ENCODE measurements around the gene BBX.

The BBX gene

DNA sequence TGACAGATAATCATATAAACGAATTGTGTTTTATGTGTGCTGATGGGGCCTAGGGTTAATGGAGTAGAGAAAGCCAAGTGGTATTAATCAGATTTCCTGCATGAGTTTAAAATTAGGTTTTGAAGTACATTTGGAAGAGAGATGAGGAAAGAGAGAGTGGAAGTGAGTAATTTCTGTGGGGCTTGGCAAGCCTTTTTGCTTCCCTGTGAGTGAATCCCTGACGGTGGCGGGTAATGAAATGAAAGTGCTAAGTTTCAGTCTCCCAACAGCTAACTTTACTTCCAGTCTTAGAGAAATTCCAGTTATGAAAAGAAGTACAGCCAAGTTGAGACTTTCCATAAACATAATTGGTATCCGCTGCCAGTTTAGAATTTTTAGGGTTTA, 139.4 kb downstream of the BBX start:
- TF ChIP-seq TOX (CRISPR knock-in tag; IDR thresholded peaks at IDR 0.05; ENCODE audit: borderline replicate concordance) (no peak), TCF4 (CRISPR knock-in tag; IDR thresholded peaks at IDR 0.05; ENCODE audit: borderline replicate concordance) (no peak), ZNF8 (CRISPR knock-in tag; IDR thresholded peaks at IDR 0.05) (no peak), ISL1 (CRISPR knock-in tag; IDR thresholded peaks at IDR 0.05) (peak; percentile 78)
- peak; percentile 72 for ATAC-seq

DNA sequence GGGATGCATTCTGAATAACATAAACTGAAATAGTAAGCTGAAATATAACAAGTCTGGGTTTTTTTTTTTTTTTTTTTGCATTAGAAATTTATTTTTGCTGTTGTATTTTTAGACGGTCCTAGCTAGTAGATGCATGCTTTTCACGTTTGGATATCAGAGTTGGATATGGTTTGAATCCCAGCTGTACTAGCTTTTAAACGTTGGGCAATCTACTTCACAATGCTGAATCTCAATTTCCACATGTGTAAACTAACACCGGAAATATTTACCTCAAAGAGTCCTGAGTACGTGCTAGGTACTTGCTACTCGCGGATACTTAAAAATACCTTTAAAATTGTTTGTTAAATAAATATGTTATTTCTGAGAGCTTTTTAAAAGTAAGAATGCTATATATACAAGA, 139.8 kb downstream of the BBX start:
- TF ChIP-seq ZFP30 (CRISPR knock-in tag; IDR thresholded peaks at IDR 0.05) (no peak), ZFP3 (CRISPR knock-in tag; IDR thresholded peaks at IDR 0.05) (no peak), OSR1 (CRISPR knock-in tag; IDR thresholded peaks at IDR 0.05) (no peak)
- TF ChIP-seq, protein P1, sequence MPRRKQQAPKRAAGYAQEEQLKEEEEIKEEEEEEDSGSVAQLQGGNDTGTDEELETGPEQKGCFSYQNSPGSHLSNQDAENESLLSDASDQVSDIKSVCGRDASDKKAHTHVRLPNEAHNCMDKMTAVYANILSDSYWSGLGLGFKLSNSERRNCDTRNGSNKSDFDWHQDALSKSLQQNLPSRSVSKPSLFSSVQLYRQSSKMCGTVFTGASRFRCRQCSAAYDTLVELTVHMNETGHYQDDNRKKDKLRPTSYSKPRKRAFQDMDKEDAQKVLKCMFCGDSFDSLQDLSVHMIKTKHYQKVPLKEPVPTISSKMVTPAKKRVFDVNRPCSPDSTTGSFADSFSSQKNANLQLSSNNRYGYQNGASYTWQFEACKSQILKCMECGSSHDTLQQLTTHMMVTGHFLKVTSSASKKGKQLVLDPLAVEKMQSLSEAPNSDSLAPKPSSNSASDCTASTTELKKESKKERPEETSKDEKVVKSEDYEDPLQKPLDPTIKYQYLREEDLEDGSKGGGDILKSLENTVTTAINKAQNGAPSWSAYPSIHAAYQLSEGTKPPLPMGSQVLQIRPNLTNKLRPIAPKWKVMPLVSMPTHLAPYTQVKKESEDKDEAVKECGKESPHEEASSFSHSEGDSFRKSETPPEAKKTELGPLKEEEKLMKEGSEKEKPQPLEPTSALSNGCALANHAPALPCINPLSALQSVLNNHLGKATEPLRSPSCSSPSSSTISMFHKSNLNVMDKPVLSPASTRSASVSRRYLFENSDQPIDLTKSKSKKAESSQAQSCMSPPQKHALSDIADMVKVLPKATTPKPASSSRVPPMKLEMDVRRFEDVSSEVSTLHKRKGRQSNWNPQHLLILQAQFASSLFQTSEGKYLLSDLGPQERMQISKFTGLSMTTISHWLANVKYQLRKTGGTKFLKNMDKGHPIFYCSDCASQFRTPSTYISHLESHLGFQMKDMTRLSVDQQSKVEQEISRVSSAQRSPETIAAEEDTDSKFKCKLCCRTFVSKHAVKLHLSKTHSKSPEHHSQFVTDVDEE (CRISPR knock-in tag; IDR thresholded peaks at IDR 0.05): no peak
- no peak; the same call in 1 of the 3 replicates for ATAC-seq

DNA sequence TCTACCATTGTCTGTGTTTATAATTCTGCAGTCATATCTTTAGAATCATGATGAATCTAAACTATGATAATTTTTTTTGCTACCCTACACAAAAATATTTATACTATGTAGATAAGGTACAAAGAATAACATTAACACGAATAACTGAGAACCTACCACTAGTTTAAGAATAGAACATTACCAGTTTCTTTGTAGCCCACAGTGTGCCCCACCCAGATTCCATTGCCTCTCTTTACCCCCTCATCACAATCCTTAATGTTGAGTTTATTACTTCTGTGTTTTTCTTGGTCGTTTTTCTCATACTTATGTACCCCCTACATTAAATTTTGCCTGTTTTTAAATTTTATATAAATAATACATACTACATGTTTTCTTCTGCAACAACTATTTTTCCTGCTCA, 140.5 kb downstream of the BBX start:
- TF ChIP-seq, protein P2, sequence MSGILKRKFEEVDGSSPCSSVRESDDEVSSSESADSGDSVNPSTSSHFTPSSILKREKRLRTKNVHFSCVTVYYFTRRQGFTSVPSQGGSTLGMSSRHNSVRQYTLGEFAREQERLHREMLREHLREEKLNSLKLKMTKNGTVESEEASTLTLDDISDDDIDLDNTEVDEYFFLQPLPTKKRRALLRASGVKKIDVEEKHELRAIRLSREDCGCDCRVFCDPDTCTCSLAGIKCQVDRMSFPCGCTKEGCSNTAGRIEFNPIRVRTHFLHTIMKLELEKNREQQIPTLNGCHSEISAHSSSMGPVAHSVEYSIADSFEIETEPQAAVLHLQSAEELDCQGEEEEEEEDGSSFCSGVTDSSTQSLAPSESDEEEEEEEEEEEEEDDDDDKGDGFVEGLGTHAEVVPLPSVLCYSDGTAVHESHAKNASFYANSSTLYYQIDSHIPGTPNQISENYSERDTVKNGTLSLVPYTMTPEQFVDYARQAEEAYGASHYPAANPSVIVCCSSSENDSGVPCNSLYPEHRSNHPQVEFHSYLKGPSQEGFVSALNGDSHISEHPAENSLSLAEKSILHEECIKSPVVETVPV (CRISPR knock-in tag; IDR thresholded peaks at IDR 0.05): no peak
- ATAC-seq: no peak

DNA sequence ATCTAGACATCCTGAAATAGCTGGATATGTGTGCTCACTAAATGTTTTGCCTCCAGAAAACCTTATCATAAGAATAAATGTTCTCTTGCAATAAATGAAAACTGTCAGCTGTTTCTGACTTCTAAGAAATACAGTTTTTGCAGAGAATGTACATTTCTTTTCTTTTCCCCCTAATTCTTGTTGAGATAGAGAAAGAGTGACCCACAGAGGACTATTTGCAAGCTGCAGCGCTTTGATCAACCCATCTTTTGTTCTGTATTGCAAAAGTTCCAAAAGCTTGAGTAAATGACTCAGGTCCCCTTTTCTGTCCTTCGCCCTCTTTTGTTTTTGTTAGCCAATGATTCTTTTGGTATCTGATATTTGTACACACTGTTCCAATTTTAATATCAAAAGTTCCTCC, 141.9 kb downstream of the BBX start:
- ATAC-seq: no peak
- TF ChIP-seq, protein P3, sequence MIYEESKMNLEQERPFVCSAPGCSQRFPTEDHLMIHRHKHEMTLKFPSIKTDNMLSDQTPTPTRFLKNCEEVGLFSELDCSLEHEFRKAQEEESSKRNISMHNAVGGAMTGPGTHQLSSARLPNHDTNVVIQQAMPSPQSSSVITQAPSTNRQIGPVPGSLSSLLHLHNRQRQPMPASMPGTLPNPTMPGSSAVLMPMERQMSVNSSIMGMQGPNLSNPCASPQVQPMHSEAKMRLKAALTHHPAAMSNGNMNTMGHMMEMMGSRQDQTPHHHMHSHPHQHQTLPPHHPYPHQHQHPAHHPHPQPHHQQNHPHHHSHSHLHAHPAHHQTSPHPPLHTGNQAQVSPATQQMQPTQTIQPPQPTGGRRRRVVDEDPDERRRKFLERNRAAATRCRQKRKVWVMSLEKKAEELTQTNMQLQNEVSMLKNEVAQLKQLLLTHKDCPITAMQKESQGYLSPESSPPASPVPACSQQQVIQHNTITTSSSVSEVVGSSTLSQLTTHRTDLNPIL (CRISPR knock-in tag; IDR thresholded peaks at IDR 0.05; ENCODE audit: low read depth): no peak
- TF ChIP-seq OSR1 (CRISPR knock-in tag; IDR thresholded peaks at IDR 0.05) (no peak), ZNF70 (CRISPR knock-in tag; IDR thresholded peaks at IDR 0.05) (no peak), ZNF565 (CRISPR knock-in tag; conservative IDR thresholded peaks at IDR 0.05; ENCODE audit: low read depth) (no peak), RARB (CRISPR knock-in tag; IDR thresholded peaks at IDR 0.05) (no peak), GLIS3 (CRISPR knock-in tag; IDR thresholded peaks at IDR 0.05) (no peak), PPARA (CRISPR knock-in tag; IDR thresholded peaks at IDR 0.05; ENCODE audit: borderline replicate concordance) (no peak), ZFP3 (CRISPR knock-in tag; IDR thresholded peaks at IDR 0.05) (no peak), ZNF8 (CRISPR knock-in tag; IDR thresholded peaks at IDR 0.05) (no peak), BACH2 (CRISPR knock-in tag; IDR thresholded peaks at IDR 0.05; ENCODE audit: borderline replicate concordance) (no peak), ZC3H10 (CRISPR knock-in tag; IDR thresholded peaks at IDR 0.05) (no peak), TOX (CRISPR knock-in tag; IDR thresholded peaks at IDR 0.05; ENCODE audit: borderline replicate concordance) (no peak), ISL1 (CRISPR knock-in tag; IDR thresholded peaks at IDR 0.05) (no peak), CSDC2 (CRISPR knock-in tag; IDR thresholded peaks at IDR 0.05) (no peak), TCF4 (CRISPR knock-in tag; IDR thresholded peaks at IDR 0.05; ENCODE audit: borderline replicate concordance) (no peak), SNAI2 (CRISPR knock-in tag; IDR thresholded peaks at IDR 0.05) (no peak), ESRRG (CRISPR knock-in tag; IDR thresholded peaks at IDR 0.05) (no peak)
- TF ChIP-seq, protein P2 (CRISPR knock-in tag; IDR thresholded peaks at IDR 0.05): no peak
- TF ChIP-seq, protein P1 (CRISPR knock-in tag; IDR thresholded peaks at IDR 0.05): no peak
- TF ChIP-seq, protein P4, sequence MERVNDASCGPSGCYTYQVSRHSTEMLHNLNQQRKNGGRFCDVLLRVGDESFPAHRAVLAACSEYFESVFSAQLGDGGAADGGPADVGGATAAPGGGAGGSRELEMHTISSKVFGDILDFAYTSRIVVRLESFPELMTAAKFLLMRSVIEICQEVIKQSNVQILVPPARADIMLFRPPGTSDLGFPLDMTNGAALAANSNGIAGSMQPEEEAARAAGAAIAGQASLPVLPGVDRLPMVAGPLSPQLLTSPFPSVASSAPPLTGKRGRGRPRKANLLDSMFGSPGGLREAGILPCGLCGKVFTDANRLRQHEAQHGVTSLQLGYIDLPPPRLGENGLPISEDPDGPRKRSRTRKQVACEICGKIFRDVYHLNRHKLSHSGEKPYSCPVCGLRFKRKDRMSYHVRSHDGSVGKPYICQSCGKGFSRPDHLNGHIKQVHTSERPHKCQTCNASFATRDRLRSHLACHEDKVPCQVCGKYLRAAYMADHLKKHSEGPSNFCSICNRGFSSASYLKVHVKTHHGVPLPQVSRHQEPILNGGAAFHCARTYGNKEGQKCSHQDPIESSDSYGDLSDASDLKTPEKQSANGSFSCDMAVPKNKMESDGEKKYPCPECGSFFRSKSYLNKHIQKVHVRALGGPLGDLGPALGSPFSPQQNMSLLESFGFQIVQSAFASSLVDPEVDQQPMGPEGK (CRISPR knock-in tag; IDR thresholded peaks at IDR 0.05; ENCODE audit: borderline replicate concordance): no peak

All from SK-N-SH treated with all-trans-retinoic acid at 6 μM for 48 hours (cell line).